MCF 10A (cell line): ENCODE data around the gene AHCY. TPM values are rescaled to one million over a fixed set of nuclear protein-coding genes. Genes with fewer than 3 reads are reported as not detected.
A peak's percentile ranks its signal among the peaks of the same experiment; 100 is the strongest.
"Not testable (repeated sequence)": the region's sequence is repeated elsewhere in the genome, so short reads cannot be mapped to it uniquely, and the experiment has no call there.

Experiments used
- BruUV-seq: library from RNA; stranded (reverse); fragments of 400-500 nt; replicated peaks from 2 replicates; lab custom pipeline; 2021; lab: Mats Ljungman, UMichigan
- CTCF ChIA-PET: fragments of 300-600 bp; sonication (Branson Sonifier 250); formaldehyde crosslinking; extraction: SDS; loops from one replicate; lab custom pipeline; 2021; ENCODE audit warnings: antibody characterized with exemption, inconsistent platforms; lab: Yijun Ruan, JAX
- POLR2A ChIA-PET: fragments of 300-600, 350-650 bp; sonication (Branson Sonifier 250); formaldehyde crosslinking; extraction: SDS; loops from one replicate; lab custom pipeline; 2020; ENCODE audit warnings: antibody characterized with exemption, inconsistent platforms; lab: Yijun Ruan, JAX
- DNase-seq: peaks from one replicate; pipeline ENCODE4 v3.0.0-alpha.2; 2018; ENCODE audit not compliant: unreplicated experiment
- H3K27ac Mint-ChIP-seq: one replicate; pipeline ENCODE4 v1.8.0; 2022; ENCODE audit warnings: mild to moderate bottlenecking, low read depth, mixed read lengths; ENCODE audit not compliant: unreplicated experiment
- H3K27me3 Mint-ChIP-seq: one replicate; pipeline ENCODE4 v1.8.0; 2022; ENCODE audit warnings: mixed read lengths; ENCODE audit not compliant: insufficient read depth, unreplicated experiment
- H3K36me3 Mint-ChIP-seq: one replicate; pipeline ENCODE4 v1.8.0; 2022; ENCODE audit warnings: mild to moderate bottlenecking, moderate library complexity, mixed read lengths; ENCODE audit not compliant: insufficient read depth, unreplicated experiment
- H3K4me1 Mint-ChIP-seq: one replicate; pipeline ENCODE4 v1.8.0; 2022; ENCODE audit warnings: mixed read lengths; ENCODE audit not compliant: insufficient read depth, unreplicated experiment
- H3K4me3 Mint-ChIP-seq: one replicate; pipeline ENCODE4 v1.8.0; 2022; ENCODE audit warnings: mild to moderate bottlenecking, moderate library complexity, mixed read lengths; ENCODE audit not compliant: unreplicated experiment
- H3K9me3 Mint-ChIP-seq: one replicate; pipeline ENCODE4 v1.8.0; 2022; ENCODE audit warnings: mixed read lengths; ENCODE audit not compliant: unreplicated experiment
- intact Hi-C: fragments of 100-400 bp; cut with micrococcal nuclease; formaldehyde crosslinking; loops from 2 replicates; pipeline ENCODE4 v1.14.1; 2022
- total RNA-seq: library from RNA; stranded (reverse); gene quantifications from 2 replicates; pipeline ENCODE4 v1.2.3, GENCODE V29; 2022
- TF ChIP-seq, protein P1 (sequence below): fragments of 200-600 bp; IDR thresholded peaks from one replicate; pipeline ENCODE4 v1.8.0; 2022; ENCODE audit warnings: antibody characterized with exemption, mild to moderate bottlenecking; ENCODE audit not compliant: unreplicated experiment

The AHCY gene
- total RNA-seq, 1 experiment from 2014 or later = 175 TPM

DNA sequence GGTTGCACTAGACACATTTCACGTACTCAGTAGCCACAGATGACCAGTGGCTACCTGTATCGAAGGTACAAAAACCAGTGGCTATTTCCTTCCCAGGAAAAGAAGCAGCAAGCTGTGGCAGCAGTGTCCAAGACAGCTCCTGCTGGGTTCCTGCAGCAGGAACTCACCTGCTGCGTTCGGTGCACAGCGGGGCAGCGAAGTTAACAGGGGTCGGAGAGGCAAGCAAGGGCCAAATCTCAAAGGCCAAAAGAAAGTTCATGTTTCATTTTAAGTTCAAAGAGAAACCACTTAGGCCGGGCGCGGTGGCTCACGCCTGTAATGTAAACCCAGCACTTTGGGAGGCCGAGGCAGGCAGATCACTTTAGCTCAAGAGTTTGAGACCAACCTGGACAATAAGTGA is 35.0 kb downstream of the AHCY start:
- CTCF ChIA-PET = no interaction called here

DNA sequence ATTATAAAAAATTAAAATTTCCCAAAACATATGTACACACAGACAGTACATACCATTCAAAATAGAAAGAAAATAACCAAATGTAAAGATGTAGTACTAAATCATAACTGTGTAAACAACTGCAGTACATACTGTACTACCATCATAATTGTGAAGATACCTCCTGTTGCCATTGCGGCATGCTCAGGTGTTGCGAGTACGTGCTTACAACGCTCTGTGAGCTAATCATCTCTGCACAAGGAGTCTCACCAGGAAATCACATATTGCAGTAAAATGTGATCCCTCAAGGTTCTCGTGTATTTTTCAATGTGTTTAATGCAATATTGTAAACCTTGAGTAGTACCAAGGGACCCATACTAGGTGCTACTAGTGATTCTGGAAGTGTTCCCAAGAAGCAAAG is 39.0 kb downstream of the AHCY start:
- DNase-seq = no peak
- ChIA-PET CTCF (interaction anchor here (0.6 to 1.1 kb wide), 4 partner anchors 8 to 107 kb away, joined by 3 to 4 read pairs (median 3); no protein-coding TSS in a partner anchor), POLR2A (no interaction called here)
- H3K4me1 Mint-ChIP-seq = peaks cover 10% of the 10 kb centered on the region
- intact Hi-C loops = no loop called here
- H3K27ac Mint-ChIP-seq = no peak overlapping the region
- peaks cover 2% of the 10 kb centered on the region for H3K36me3 Mint-ChIP-seq
- TF ChIP-seq, protein P1, sequence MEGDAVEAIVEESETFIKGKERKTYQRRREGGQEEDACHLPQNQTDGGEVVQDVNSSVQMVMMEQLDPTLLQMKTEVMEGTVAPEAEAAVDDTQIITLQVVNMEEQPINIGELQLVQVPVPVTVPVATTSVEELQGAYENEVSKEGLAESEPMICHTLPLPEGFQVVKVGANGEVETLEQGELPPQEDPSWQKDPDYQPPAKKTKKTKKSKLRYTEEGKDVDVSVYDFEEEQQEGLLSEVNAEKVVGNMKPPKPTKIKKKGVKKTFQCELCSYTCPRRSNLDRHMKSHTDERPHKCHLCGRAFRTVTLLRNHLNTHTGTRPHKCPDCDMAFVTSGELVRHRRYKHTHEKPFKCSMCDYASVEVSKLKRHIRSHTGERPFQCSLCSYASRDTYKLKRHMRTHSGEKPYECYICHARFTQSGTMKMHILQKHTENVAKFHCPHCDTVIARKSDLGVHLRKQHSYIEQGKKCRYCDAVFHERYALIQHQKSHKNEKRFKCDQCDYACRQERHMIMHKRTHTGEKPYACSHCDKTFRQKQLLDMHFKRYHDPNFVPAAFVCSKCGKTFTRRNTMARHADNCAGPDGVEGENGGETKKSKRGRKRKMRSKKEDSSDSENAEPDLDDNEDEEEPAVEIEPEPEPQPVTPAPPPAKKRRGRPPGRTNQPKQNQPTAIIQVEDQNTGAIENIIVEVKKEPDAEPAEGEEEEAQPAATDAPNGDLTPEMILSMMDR = no peak
- H3K27me3 Mint-ChIP-seq = no peaks in the 10 kb centered on the region
- BruUV-seq = no TSS peak
- no peak overlapping the region for H3K4me3 Mint-ChIP-seq
- no peaks in the 10 kb centered on the region for H3K9me3 Mint-ChIP-seq

More for the DNA sequence above, 35.0 kb downstream of the AHCY start:
- Mint-ChIP-seq H3K27me3 (no peaks in the 10 kb centered on the region), H3K9me3 (no peaks in the 10 kb centered on the region), H3K36me3 (peaks cover 8% of the 10 kb centered on the region), H3K27ac (peak overlapping the region; percentile 25), H3K4me1 (no peaks in the 10 kb centered on the region), H3K4me3 (no peak overlapping the region)
- intact Hi-C loops = no loop called here
- no peak for DNase-seq
- POLR2A ChIA-PET = no interaction called here
- no TSS peak for BruUV-seq
- TF ChIP-seq, protein P1 = no peak

DNA sequence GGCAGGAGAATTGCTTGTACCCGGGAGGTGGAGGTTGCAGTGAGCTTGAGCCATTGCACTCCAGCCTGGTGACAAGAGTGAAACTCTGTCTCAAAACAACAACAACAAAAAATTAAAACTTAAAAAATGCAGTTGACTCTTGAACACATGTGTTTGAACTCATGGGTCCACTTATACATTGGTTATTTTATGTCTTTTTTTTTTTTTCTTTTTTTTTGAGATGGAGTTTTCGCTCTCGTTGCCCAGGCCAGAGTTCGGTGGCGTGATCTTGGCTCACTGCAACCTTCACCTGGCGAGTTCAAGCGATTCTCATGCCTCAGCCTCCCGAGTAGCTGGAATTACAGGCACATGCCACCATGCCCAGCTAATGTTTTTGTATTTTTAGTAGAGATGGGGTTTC is 39.7 kb downstream of the AHCY start:
- H3K27ac Mint-ChIP-seq, POLR2A ChIA-PET, DNase-seq, intact Hi-C loops, H3K27me3 Mint-ChIP-seq, H3K36me3 Mint-ChIP-seq, BruUV-seq, H3K9me3 Mint-ChIP-seq, H3K4me3 Mint-ChIP-seq: not testable (repeated sequence)
- CTCF ChIA-PET = interaction anchor here (0.6 to 1.0 kb wide), 3 partner anchors 7 to 43 kb away, joined by 3 to 4 read pairs (median 3); no protein-coding TSS in a partner anchor
- H3K4me1 Mint-ChIP-seq = peaks cover 10% of the 10 kb centered on the region

DNA sequence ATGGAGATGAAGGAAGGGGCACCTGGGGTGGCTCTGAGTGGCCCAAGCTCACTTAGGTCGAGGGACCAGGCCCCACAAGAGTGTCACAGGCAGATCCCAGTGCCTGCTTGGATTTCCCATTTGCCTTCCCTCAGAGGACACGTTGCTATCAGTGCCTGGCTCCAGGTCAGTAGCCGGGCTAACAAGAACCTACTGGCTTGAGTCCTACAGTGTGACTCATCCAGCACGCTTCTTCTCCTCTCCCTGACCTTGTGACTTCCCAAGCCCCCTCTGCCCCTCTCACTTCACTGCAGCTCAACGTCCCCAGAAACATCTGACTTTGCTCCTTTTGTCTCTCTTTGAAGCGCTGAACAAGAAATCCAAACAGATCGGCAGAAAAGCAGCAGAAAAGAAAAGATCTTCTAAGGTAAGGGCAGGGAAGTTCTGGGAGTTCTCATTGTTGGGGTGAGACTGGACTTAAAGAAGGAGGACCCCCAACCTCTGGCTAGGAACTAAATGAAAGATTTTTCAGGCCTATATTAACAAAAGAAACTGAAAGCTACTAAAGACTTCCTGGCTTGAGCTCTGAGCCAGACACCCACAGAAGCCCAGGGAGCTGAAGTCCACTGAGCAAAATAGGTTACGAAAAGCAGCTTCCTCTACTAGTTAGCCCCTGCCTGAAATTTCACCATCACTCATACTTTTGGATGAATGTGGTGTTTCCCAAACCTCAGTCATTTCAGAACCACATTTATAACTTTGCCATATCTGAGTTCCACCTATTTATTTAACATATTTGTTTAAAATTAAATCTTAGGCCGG is 40.5 kb downstream of the AHCY start:
- peak overlapping the region; percentile 46 for H3K27ac Mint-ChIP-seq
- H3K36me3 Mint-ChIP-seq = no peaks in the 10 kb centered on the region
- ChIA-PET CTCF (interaction anchor here (0.6 to 0.7 kb wide), 2 partner anchors 31 to 43 kb away, joined by 4 read pairs; no protein-coding TSS in a partner anchor), POLR2A (interaction anchor here (0.6 to 1.1 kb wide), 3 partner anchors 8 to 866 kb away, joined by 3 to 4 read pairs (median 3); no protein-coding TSS in a partner anchor)
- H3K4me1 Mint-ChIP-seq = peaks cover 10% of the 10 kb centered on the region
- H3K9me3 Mint-ChIP-seq = no peaks in the 10 kb centered on the region
- intact Hi-C loops = no loop called here
- TF ChIP-seq, protein P1 = no peak
- no peak overlapping the region for H3K4me3 Mint-ChIP-seq
- DNase-seq = peak; percentile 60
- no peaks in the 10 kb centered on the region for H3K27me3 Mint-ChIP-seq
- BruUV-seq = no TSS peak
